Chondrocyte (in vitro differentiated cells): ENCODE measurements around the gene RTL10. TPM values are rescaled to one million over a fixed set of nuclear protein-coding genes. Genes with fewer than 3 reads are reported as not detected.

Experiments
- DNase-seq: peaks from one replicate; pipeline ENCODE4 v3.0.0; 2021; ENCODE audit warnings: mixed read lengths, low spot score
- H3K27ac Mint-ChIP-seq: one replicate; pipeline ENCODE4 v1.8.0; 2021; ENCODE audit warnings: mild to moderate bottlenecking, moderate library complexity, mixed read lengths; ENCODE audit not compliant: unreplicated experiment
- H3K27me3 Mint-ChIP-seq: 2 replicates; pipeline ENCODE4 v1.8.0; 2021; ENCODE audit warnings: low read depth, mixed read lengths
- H3K36me3 Mint-ChIP-seq: 2 replicates; pipeline ENCODE4 v1.8.0; 2021; ENCODE audit warnings: low read depth, mixed read lengths
- H3K4me1 Mint-ChIP-seq: 2 replicates; pipeline ENCODE4 v1.8.0; 2021; ENCODE audit warnings: low read depth, mild to moderate bottlenecking, mixed read lengths
- H3K4me3 Mint-ChIP-seq: one replicate; pipeline ENCODE4 v1.8.0; 2021; ENCODE audit warnings: mild to moderate bottlenecking, moderate library complexity, mixed read lengths; ENCODE audit not compliant: unreplicated experiment
- H3K9me3 Mint-ChIP-seq: 2 replicates; pipeline ENCODE4 v1.8.0; 2021; ENCODE audit warnings: low read depth, mixed read lengths
- total RNA-seq: library from RNA; stranded (reverse); gene quantifications from 3 replicates; pipeline ENCODE4 v1.2.1, GENCODE V29; 2021
- TF ChIP-seq, protein P1 (sequence below): fragments of 200-600 bp; sonication (generic); IDR thresholded peaks from 2 replicates; pipeline ENCODE4 v1.5.0; 2021; ENCODE audit warnings: antibody characterized with exemption, mild to moderate bottlenecking, moderate library complexity

Gene RTL10
- total RNA-seq, 1 donor from 2014 or later, result 15.6 TPM

DNA sequence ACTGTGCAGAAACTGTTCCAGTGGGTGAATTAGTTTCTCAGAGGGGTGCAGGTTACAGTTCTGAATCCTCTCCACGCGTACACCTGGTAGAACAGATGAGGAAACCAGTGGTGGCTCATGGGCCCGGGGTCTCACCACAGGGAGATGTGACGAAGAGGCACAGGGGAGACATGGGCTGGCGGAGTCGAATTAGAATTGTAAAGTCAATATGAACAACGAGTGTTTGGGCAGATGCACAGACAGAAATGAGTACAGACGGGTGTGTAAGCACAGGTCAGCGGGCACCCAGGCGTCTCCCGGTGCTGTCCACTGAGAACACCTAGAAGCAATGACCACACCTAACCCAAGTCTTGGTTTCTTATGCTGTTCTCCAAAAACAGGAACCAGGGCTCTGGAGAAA is 41.8 kb downstream of the RTL10 start:
- no peaks in the 10 kb centered on the region for H3K27me3 Mint-ChIP-seq
- H3K27ac Mint-ChIP-seq, result no peak overlapping the region
- TF ChIP-seq, protein P1, sequence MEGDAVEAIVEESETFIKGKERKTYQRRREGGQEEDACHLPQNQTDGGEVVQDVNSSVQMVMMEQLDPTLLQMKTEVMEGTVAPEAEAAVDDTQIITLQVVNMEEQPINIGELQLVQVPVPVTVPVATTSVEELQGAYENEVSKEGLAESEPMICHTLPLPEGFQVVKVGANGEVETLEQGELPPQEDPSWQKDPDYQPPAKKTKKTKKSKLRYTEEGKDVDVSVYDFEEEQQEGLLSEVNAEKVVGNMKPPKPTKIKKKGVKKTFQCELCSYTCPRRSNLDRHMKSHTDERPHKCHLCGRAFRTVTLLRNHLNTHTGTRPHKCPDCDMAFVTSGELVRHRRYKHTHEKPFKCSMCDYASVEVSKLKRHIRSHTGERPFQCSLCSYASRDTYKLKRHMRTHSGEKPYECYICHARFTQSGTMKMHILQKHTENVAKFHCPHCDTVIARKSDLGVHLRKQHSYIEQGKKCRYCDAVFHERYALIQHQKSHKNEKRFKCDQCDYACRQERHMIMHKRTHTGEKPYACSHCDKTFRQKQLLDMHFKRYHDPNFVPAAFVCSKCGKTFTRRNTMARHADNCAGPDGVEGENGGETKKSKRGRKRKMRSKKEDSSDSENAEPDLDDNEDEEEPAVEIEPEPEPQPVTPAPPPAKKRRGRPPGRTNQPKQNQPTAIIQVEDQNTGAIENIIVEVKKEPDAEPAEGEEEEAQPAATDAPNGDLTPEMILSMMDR, result no peak
- peaks cover 2% of the 10 kb centered on the region for H3K36me3 Mint-ChIP-seq
- no peak overlapping the region for H3K4me3 Mint-ChIP-seq
- no peak for DNase-seq
- peaks cover 11% of the 10 kb centered on the region for H3K4me1 Mint-ChIP-seq
- no peaks in the 10 kb centered on the region for H3K9me3 Mint-ChIP-seq

DNA sequence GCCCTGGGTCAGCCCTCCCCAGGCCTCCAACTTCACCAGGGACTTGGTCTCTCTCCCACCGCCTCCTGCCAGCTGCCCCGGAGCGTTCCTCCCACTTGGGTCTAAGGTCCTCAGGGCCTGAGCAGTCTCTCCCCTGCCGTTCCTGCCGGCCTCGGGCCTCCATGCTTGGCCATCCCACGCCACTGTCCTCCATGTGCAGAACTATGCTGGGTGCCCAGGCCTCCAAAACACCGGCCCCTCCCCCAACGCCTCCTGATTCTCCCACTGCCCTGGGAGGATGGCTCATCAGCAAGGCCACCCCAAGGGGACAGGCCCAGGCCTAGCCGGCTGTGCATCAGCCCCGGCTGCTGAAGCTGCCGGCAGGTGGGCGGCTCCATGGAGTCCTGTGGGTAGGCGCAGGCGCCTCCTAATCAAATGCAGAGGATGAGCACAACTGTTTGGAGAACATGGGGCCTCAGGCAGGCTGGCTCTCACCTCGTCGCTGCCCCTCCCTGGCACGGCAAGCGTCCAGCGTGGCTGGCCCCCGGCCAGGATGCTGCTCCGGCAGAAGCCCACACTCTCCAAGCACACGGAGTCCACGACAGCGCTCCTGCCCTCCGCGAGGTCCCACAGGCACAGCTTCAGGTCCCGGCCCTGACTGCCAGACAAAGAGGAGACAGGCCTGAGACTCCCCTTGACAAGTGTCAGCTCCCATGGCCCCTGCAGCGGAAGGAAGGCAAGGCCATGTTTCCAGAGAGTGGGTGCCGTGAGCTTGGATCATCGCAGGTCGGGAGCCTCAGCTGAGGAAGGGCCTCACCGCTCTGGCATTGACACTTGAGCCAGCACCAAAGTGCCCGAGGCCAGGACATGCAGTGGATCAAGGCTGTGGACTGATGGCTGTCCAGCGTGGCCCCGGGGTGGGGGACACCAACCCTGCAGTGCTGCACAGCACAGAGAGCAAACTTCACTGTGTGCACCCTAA is 42.6 kb downstream of the RTL10 start:
- H3K4me3 Mint-ChIP-seq, result no peak overlapping the region
- H3K27ac Mint-ChIP-seq, result no peak overlapping the region
- no peaks in the 10 kb centered on the region for H3K9me3 Mint-ChIP-seq
- no peak for DNase-seq
- TF ChIP-seq, protein P1, result no peak
- H3K36me3 Mint-ChIP-seq, result peaks cover 2% of the 10 kb centered on the region
- H3K4me1 Mint-ChIP-seq, result peaks cover 11% of the 10 kb centered on the region
- H3K27me3 Mint-ChIP-seq, result no peaks in the 10 kb centered on the region

DNA sequence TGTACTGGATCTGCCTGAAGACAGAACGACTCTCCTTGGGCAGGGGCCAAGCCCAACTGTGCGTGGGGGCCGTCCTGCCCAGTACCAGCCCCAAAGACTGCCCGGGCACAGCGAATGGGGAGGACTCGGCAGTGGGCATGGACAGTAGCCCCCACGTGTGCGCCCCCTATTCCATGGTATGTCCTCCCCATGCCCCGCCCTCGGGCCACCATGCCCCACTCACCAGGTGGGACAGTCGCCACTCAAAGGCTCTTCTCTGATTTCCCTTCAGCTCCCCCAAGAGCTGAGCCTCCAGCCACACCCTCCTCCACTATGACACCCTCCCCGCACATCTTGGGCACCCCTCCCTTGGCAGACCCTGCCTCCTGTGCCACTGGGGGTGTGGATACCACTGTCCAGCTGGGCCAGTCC is 43.5 kb downstream of the RTL10 start:
- TF ChIP-seq, protein P1, result no peak
- no peak overlapping the region for H3K27ac Mint-ChIP-seq
- peaks cover 2% of the 10 kb centered on the region for H3K36me3 Mint-ChIP-seq
- no peaks in the 10 kb centered on the region for H3K9me3 Mint-ChIP-seq
- H3K27me3 Mint-ChIP-seq, result no peaks in the 10 kb centered on the region
- H3K4me1 Mint-ChIP-seq, result peaks cover 17% of the 10 kb centered on the region
- no peak overlapping the region for H3K4me3 Mint-ChIP-seq
- no peak for DNase-seq

DNA sequence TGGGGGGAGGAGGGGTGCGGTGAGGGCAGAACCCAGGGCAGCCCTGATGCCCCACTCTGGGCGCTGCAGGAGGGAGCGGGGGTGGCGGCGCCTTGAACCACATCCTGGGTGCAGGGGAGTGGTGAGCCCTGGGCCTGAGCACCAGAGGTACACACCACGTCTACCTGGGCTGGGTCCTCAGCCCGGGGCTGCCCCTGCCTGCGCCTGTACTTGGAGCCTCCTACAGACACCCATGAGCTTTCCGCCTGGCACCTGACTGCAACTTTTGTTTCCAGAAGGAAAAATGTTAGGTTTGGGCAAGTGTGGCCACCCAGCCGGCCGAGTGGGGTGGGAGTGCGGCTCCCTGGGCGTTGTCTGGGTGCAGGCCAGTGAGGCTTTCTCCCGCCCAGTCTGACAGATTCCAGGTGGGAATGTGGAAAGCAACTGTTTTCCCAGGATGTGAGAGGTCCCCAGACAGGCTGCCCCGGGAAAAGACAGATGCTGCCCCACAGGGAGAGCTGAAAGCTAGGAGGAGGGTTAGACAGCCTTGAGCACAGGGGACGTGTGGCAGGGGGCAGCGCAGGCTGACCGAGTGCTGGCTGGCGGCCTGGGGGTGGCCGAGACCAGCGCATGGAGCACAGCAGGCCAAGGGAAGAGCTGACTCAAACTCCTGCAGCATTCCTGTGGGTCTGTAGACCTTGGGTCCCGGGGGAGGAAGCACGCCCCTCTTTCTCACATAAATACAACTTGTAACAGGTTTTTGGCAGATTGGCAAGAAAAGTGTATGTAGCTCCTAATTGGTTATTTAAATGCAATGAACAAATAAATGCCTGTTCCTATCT is 44.1 kb downstream of the RTL10 start:
- Mint-ChIP-seq H3K27ac (no peak overlapping the region), H3K36me3 (peaks cover 2% of the 10 kb centered on the region), H3K27me3 (no peaks in the 10 kb centered on the region), H3K4me3 (no peak overlapping the region), H3K9me3 (no peaks in the 10 kb centered on the region), H3K4me1 (peaks cover 22% of the 10 kb centered on the region)
- TF ChIP-seq, protein P1, result no peak
- DNase-seq, result no peak

DNA sequence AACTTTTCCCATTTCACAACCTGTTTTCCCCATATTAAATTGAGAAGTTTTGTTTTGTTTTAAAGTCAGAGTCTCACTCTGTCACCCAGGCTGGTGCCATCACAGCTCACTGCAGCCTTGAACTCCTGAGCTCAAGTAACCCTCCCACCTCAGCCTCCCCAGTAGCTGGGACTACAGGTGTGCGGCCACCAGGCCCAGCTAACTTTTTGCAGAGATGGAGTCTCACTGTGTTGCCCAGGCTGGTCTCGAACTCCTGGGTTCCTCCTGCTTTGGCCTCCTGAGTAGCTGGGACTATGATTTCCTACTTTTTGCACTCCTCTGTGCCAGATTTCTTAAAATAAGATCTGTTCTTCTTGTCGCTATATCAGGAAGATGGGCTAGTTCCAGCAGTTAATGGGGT is 44.9 kb downstream of the RTL10 start:
- DNase-seq, result no peak
- TF ChIP-seq, protein P1, result no peak
- H3K9me3 Mint-ChIP-seq, result no peaks in the 10 kb centered on the region
- no peak overlapping the region for H3K4me3 Mint-ChIP-seq
- H3K27ac Mint-ChIP-seq, result no peak overlapping the region
- no peaks in the 10 kb centered on the region for H3K27me3 Mint-ChIP-seq
- H3K36me3 Mint-ChIP-seq, result peaks cover 2% of the 10 kb centered on the region
- peaks cover 22% of the 10 kb centered on the region for H3K4me1 Mint-ChIP-seq
